Posterior cingulate gyrus (tissue), 11 donors: ENCODE results near the gene PTPRN2.
"Not testable (repeated sequence)": the region's sequence is repeated elsewhere in the genome, so short reads cannot be mapped to it uniquely, and the experiment has no call there.

ENCODE experiments used
- DNase-seq, 10 donors: peaks; one replicate each; pipeline versions ENCODE4 v3.0.0 to v3.0.0-alpha.2; 2020 to 2021; ENCODE audit warnings: mixed read lengths in 3 of 10
- intact Hi-C: fragments of 100-400 bp; cut with DNase I; formaldehyde crosslinking; loops from one replicate; pipeline ENCODE4 v1.15.1; 2023

Gene PTPRN2

DNA sequence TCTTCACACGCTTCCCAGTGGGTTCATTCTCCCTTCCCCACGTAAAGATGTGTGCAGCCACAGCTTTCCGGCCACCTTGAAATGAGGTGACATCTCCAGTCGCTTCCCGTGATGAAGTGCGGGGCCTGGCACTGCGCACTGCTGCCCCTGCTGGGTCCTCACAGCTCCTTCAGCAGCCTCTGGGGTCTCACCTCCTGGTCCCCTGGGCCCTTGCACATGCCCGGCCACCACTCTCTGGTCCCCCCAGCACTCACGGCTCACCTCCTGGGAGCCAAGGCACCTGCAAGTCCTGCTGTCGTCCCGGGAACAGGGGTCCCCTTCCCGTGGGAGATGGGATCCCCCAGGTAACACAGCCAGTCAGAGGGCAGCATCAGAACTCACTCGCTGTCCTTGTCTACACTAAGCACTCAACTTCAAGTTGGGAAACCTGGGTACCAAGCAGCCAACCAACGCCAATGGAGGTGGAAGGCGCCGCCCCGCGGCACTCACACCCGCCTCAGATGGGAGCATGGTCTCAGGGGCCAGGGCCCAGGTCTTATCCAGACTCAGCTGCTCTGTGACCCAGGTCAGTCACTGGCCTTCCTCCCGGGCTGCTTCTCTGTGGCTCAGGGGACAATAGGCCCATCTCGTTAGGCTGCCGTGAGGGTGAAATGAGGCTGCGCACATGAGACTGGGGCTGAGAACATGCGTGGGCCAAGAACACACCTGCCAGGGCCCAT, 176.2 kb downstream of the PTPRN2 start:
- DNase-seq = peak in 3 of 10 donors; percentile 64 to 82 (median 73)
- intact Hi-C loops = no loop called here

DNA sequence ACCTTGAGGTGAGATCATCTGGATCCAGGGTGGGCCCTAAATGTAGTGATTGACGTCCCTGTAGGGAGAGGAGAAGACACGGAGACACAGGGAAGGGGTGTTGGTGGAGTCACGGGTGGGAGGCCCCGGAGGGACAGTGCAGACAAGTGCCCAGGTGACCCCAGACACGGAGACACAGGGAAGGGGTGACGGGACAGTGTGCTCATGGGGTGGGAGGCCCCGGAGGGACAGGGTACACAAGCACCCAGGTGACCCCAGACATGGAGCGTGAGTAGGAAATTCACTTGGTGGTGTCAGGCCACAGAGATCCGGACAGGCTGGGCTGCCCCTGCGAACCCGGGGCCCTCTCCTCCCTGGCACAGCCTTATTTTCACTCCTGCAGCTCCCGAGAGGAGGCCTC, 176.9 kb downstream of the PTPRN2 start:
- DNase-seq = peak in 2 of 10 donors; percentile 57 to 62
- intact Hi-C loops = no loop called here

DNA sequence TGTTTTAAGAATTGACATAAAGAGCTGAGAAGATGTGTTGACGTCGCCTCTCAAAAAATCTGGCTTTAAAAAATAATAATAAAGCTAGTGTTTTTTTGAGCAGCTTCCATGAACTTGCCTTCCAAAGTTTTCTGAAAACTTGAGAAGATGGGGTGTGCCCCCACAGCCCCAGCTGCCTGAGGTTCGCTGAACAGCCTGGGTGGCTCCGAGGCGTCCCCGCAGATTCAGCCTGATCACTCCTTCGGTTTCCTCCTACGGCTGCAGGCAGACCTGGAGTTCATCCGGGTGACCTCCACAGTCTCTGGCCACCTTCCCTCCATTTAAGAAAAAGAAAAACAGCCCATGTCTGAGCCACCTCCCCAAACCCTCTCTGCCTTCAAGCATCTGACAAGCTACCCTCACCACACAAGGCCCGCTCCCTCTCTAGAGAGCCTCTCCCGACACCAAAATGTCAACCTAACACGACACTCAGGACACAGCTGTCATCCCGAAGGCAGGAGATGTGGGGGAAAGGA, 177.8 kb downstream of the PTPRN2 start:
- peak in 3 of 10 donors; percentile 59 to 64 (median 59) for DNase-seq
- intact Hi-C loops = loop anchor here (2.0 kb wide), 1 partner anchor 977 kb away; no protein-coding TSS in a partner anchor

DNA sequence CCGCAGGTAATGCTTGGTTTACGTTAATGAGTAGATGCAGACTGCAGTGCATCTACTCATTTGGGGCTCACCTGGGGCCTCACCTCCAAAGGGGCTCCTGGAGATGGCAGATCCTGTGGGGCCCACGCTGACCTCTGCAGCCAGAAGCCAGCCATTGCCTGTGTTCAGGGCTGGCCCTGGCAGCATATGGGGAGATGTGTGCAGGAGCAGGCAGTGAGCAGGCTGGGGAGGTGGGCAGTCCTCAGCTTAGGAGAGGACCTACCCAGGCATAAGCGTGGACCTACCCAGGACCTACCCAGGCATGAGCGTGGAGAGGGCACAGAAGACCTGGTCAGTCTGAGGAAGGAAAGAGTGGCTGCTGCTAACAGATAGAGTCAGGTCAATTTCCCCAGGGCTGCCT, 178.5 kb downstream of the PTPRN2 start:
- intact Hi-C loops = loop anchor here (2.0 kb wide), 1 partner anchor 976 kb away; no protein-coding TSS in a partner anchor
- peak in 3 of 10 donors; percentile 49 to 63 (median 52) for DNase-seq

GRCh38 chr7:158408318-158408920, 179.2 kb downstream of the PTPRN2 start:
- intact Hi-C loops = loop anchor here (2.0 kb wide), 1 partner anchor 976 kb away; no protein-coding TSS in a partner anchor
- peak in 2 of 10 donors; percentile 44 to 47 for DNase-seq

DNA sequence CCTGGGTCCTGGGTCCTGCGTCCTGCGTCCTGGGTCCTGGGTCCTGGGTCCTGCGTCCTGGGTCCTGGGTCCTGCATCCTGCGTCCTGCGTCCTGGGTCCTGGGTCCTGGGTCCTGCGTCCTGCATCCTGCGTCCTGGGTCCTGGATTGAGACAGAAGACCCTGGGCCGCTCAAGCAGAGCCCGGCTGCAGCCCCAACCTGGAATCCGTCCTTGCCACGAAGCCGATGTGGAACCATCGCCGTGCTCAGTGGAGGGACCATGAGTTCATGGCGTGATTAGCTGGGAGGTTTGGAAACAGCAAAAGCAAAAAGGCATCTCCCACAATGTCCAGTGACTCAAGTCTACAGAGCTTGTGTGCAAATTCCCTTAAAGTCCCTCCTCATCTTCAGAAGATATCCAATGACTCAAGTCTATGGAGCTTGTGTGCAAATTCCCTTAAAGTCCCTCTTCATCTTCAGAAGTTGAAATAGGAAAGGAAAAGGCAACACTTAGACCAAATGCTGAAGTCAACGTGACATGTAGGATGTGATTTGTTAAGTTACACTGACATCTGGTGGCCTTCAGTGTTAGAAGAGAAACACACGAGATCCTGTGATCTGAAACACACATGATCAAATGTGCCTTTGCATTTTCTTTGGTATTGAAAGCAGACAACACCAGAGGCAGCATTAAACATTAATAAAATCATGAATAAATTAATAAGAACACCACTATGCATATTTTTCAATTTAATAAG, 179.9 kb downstream of the PTPRN2 start:
- intact Hi-C loops = loop anchor here (2.0 kb wide), 1 partner anchor 975 kb away; no protein-coding TSS in a partner anchor

DNA sequence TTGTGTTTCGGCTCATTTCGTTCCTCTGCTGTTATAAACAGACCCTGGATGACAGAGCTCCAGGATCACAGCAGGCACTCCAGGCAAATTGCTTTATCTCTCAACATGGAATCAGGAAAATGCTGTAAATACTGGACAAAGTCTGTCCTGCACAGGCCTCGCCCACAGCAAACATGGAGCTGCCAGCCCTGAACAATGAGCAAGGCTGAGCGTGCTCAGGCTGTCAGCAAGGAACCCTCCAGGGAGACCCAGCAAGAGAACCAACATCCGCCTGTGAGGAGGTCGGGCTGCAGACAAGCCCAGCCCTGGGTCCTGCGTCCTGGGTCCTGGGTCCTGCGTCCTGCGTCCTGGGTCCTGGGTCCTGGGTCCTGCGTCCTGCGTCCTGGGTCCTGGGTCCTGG, 180.8 kb downstream of the PTPRN2 start:
- intact Hi-C loops = no loop called here

More for the DNA sequence above, 179.9 kb downstream of the PTPRN2 start:
- peak in 3 of 10 donors; percentile 61 to 79 (median 75) for DNase-seq

GRCh38 chr7:158406364-158406763, 181.3 kb downstream of the PTPRN2 start:
- DNase-seq = peak in 3 of 10 donors; percentile 30 to 66 (median 42)
- intact Hi-C loops = no loop called here

More for the DNA sequence above, 180.8 kb downstream of the PTPRN2 start:
- DNase-seq = peak in 3 of 10 donors; percentile 18 to 74 (median 64)

GRCh38 chr7:158405771-158406170, 181.9 kb downstream of the PTPRN2 start:
- intact Hi-C loops = not testable (repeated sequence)
- DNase-seq = peak in 2 of 10 donors; percentile 32 to 44

DNA sequence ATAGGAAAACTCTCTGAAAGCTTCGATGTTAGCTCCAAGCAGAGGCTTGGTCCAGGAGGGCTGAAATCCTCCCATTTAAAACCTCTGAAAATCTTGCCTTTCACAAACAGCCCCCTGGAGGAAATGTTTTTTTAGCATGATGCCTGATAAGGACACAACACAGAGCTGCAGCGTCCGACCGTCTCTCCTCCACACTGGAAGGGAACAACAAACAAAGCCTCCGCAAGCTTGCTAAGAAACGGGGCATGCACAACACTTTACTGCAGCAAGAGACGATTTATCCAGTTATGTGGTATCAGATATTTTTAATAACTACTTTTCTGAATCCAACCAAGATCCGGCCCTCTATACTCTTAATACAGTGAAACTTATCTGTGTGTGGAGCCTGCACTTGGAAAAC, 182.3 kb downstream of the PTPRN2 start:
- intact Hi-C loops = no loop called here
- DNase-seq = peak in 3 of 10 donors; percentile 39 to 58 (median 55)

DNA sequence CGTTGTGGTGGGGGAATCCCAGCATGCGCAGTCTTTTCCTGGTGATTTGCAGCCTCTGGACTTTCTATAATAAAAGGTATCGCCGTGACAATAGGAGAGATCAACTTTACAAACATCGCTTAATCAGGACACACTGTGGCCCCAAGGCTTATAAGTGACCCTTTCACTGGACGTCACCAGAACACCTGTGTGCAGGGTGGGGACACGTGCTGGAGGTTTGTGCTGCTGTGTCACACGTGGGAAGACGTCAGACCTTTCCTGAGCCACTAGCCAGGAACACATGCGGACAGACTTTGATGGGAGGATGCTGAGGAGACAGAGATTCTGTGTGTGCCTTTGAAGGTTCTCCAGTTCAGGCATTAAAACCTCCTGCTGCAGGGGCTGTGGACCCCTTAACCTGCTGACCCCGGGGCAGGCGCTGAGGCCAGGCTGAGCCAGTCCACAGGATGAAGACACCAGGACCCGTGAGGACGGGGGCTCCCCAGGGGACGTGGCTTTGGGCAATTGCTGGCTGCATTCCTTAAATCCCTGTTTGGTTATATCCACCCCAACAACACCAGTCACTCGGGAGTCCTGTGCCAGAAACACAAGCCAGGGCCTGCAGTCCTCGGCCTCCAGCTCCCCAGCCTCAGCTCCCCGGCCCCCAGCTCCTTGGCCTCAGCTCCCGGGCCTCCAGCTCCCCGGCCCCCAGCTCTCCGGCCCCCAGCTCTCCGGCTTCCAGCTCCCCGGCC, 183.4 kb downstream of the PTPRN2 start:
- intact Hi-C loops = no loop called here
- peak in 2 of 10 donors; percentile 52 to 70 for DNase-seq

DNA sequence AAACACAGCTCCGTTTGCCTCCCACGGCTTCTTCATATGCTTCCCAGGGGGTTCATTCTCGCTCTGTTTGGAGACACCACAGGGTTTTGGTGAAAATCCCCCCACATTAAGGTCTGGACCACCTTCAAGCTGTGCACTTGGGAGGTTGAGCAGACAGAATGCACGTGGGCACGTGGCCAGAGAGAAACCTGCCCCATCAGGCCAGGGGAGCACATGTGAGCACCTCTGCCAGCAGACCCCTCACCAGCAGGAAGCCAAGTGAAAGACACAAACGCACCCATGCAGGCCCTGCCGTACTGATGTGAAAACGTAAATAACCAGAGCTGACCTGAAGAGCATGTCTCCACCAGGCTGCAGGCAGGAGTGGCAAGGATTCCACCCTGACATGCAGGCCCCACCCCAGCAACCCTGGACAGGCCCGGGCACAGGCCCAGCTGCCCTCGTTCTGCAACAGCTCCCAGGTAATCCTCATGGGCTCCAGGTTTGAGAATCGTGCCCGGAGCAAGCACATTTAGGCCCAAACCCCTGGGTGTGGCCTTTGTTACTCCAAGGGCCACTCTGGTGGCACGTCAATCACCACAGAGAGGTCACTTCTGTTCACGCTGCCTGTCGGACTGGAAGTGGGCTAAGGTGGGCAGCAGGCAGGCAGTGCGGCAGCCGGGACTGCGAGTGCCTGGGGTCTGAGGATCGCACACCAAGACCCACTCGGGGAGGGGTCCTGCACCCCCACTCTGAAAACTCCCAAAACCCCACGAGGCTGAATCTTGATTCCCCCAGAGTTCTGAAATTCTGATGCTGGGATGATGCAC, 184.4 kb downstream of the PTPRN2 start:
- DNase-seq = peak in 2 of 10 donors; percentile 37 to 76
- intact Hi-C loops = no loop called here

DNA sequence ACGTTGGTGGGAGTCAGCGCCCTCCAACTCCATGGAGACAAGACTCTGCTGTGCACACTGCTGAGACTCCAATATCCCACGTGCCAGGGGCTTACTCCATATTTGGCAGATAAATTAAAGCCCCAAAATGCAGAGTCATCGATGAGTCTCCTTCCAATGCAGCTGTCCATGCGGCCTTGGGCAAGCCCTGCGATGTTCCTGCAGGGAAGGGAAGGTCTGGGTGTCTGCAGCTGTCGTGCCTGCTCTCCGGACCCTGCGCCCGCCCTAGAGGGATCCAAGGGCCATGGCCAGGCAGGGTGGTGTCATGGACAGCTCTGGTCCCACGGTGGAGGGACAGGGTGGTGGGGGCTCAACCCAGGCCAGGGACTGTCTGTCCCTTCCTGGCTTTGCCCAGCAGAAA, 185.2 kb downstream of the PTPRN2 start:
- peak in 2 of 10 donors; percentile 28 to 82 for DNase-seq
- intact Hi-C loops = no loop called here

DNA sequence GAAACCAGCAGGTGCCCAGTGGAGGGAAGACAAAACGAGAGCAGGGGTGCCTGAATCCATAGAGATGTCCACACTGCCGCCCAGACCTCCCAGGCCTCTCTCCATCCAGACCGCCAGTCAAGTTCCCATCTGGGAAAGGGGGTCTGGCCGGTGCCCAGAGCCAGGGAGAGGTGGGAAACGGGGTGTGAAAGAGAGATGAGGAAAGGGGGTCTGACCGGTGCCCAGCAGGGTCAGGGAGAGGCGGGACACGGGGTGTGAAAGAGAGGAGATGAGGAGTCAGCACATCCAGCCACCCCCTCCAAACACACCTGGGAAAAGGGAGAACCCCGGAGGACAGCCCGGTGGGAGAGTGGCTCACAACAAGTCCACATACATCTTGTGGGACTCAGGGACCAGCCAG, 185.8 kb downstream of the PTPRN2 start:
- peak in 2 of 10 donors; percentile 55 to 61 for DNase-seq
- intact Hi-C loops = no loop called here

GRCh38 chr7:158401295-158401694, 186.3 kb downstream of the PTPRN2 start:
- intact Hi-C loops = no loop called here
- DNase-seq = peak in 2 of 10 donors; percentile 33 to 68

DNA sequence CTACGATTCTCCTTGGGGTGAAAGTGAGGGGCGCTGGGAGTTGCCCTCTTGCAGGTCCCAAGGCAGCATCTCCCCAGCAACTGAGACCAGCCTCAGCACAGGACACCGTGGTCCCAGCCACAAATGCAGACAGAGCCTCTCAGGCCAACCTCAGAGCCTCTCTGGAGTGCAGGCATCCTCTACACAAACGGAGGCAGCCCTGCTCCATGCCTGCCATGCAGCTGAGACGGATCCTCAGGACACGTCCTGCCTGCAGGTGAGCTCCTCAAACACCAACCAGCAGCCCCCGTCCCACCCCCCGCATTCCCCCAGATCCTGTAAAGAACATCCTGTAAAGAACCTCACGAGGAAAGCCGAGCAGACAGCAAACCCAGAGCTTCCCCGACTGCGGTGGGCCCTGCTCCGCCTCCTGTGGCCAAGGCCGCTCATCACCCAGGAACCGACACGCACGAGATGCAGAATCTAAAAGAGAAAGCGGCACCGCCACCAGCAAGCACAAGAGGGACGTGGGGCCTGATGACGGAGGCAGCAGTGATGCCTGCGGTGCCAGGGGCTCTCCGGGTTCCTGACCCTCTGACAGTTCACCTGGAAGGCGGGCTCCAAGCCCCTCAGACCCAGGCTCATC, 186.9 kb downstream of the PTPRN2 start:
- peak in 2 of 10 donors; percentile 46 to 56 for DNase-seq
- intact Hi-C loops = no loop called here

- intact Hi-C loops = no loop called here
- peak in 2 of 10 donors; percentile 28 to 64 for DNase-seq
Measured at GRCh38 chr7:158399762-158400161, 187.9 kb downstream of the PTPRN2 start.

- intact Hi-C loops = no loop called here
- no peak for DNase-seq
Measured at GRCh38 chr7:158398750-158399149, 188.9 kb downstream of the PTPRN2 start.
